Stimulated activated CD8-positive, alpha-beta memory T cell treated with anti-CD3 and anti-CD28 coated beads, Interleukin-15, amount 100 ng/mL, for 24 hours (primary cell): ENCODE results near the gene CBY1.

ENCODE experiments used
- DNase-seq: peaks from one replicate; pipeline ENCODE4 v3.0.0-alpha.2; 2020; ENCODE audit warnings: low read depth

Gene CBY1

GRCh38 chr22:38649841-38650522, 6.5 kb upstream of the CBY1 start:
- no peak for DNase-seq

DNA sequence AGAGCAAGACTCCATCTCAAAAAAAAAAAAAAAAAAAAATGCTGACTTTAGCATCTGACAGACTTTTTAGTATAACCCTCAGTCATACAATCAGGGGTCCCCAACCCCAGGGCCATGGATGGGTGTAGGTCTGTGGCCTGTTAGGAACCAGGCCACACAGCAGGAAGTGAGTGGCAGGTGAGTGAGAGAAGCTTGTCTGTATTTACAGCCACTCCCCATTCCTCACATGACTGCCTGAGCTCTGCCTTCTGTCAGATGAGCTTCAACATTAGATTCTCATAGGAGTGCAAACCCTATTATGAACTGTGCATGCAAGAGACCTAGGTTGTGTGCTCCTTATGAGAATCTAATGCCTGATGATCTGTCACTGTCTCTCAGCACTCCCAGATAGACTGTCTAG, 3.6 kb upstream of the CBY1 start:
- no peak for DNase-seq

GRCh38 chr22:38653741-38654140, 2.7 kb upstream of the CBY1 start:
- no peak for DNase-seq

GRCh38 chr22:38655519-38656255, 751 bp upstream of the CBY1 start:
- DNase-seq: no peak

GRCh38 chr22:38657045-38657909, 839 bp downstream of the CBY1 start:
- DNase-seq: no peak

DNA sequence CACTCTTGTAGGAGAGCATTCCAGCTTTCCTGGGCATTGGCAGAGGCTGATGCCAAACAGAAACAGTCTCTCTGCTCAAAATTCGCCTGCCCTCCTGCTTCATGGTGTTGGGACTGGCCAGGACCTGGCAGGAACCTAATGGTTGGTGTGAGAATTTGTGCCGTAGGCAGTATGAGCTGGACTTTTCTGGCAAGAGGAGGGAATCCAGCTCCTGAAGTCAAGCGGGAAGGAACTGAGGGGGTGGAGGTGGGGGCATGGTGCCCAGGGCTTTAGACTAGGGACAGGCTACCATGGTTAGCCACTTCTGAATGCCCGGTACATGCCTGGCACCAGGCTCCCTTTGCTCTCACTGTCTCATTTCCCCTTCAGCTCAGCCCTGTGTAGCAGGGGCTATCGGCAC, 18.4 kb downstream of the CBY1 start:
- no peak for DNase-seq

- DNase-seq: no peak
Measured at GRCh38 chr22:38675833-38676232, 19.4 kb downstream of the CBY1 start.

DNA sequence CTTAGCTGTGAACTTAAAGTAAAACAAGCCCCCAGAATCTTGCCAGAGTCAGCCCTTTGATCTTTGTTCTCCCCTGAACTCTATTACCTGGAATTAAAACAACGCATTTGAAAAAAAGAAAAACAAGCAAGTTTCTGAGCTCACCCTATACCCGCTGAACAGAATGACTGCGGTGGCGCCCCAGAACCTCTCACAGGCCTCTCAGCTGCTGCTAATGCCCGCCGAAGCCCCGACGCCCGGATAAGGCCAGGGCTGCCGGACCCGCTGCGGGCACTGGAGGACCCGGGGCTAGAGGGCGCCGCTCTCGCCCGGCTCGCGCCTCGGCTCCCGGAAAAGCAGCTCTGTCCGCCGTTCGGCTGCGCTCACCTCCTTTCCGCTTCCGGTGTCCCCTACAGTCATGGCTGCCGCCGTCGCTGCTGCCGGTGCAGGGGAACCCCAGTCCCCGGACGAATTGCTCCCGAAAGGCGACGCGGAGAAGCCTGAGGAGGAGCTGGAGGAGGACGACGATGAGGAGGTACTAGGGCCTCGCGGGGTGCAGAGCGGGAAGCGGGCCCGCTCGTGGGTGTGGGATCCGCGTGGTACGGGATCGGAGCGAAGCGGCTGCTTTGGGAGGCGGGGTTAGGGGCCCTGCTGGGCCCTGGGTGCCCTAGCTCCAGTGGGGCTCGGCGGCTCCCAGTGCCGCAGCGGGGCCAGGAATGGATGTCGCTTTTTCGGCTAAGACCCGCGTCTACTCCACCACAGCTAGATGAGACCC, 25.3 kb downstream of the CBY1 start, which contains the start of gene TOMM22:
TOMM22 (plus strand) TSS at position 376 of the 754 bp plus-strand sequence; CDS start at position 398, 22 bp downstream.
- peak; percentile 72 for DNase-seq

- no peak for DNase-seq
Measured at GRCh38 chr22:38684895-38685294, 28.5 kb downstream of the CBY1 start.

- no peak for DNase-seq
Measured at GRCh38 chr22:38685761-38686160, 29.3 kb downstream of the CBY1 start.

GRCh38 chr22:38689651-38690050, 33.2 kb downstream of the CBY1 start:
- DNase-seq: no peak

DNA sequence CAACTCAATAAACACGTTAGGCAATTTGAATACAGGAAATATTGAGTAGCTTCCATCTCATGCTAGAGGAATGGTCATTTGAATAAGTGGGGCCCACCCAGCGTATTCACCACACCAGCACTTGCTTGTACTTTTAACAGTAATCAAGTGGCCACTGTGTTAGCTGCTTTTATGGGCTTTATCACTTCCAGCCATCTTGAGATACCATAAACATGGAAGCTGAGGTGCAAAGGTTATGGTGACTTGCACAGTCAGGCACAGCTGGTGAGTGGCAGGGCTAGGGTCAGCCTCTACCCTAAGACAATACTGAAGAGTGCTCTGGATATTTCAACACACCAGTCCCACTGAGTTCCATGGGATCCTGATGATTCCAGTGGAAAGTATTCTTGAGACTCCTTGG, 37.6 kb downstream of the CBY1 start:
- no peak for DNase-seq

DNA sequence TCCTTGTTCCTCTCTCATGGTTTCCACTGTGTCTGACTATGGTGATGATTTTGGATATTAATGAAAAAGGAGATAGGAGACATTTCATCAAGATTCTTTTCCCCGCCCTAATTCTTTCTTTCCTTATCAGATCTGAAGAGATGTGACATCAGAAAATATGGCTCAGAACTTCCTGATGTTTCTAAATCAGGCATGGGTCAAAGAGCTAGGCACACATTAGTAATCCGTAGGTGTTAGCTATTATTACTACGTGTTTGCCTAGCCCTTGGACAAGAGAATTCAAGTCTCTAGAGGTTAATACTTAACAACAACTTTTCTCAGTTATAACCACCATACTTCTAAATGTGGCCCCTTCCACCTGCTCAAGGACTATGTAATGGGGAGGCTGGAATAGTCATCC, 38.5 kb downstream of the CBY1 start:
- no peak for DNase-seq

DNA sequence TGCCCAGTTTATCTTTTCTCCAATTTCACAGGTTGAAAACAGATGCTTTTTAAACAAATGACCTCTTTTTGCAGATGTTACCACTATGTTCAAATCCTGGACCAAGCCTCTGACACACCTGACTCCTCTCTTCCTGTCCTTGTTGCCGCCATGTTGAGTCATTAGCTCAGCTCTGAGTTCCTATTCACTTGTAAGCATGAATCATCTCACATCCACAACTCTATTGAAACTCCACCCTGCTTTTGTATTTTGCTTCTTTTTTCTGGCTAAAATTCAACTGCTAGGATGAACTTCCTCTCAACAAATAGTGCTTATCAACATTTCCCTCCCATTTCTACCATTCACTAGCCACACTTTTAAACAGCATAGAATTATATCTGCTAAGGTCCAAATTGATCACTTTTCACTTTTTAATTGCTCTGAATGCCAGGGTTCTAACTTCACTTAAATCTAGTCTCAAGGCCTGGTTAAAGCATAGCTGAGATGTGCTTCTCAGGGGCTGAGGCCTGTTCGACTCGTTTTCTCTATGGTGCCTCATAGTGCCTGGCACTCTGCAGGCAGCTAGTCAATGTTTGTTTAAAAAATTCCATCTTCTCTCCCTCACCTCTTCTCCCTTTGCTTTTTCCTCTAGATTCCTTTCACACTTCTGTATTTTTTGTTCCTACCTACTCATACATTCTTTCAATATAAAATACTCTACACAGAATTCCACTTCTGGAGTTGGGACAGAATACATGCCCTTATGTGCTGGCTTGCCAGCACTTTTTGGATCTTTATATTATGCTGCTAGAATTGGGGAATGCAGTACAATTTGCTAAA, 40.4 kb downstream of the CBY1 start:
- no peak for DNase-seq

- no peak for DNase-seq
Measured at GRCh38 chr22:38697425-38698089, 41.1 kb downstream of the CBY1 start.

DNA sequence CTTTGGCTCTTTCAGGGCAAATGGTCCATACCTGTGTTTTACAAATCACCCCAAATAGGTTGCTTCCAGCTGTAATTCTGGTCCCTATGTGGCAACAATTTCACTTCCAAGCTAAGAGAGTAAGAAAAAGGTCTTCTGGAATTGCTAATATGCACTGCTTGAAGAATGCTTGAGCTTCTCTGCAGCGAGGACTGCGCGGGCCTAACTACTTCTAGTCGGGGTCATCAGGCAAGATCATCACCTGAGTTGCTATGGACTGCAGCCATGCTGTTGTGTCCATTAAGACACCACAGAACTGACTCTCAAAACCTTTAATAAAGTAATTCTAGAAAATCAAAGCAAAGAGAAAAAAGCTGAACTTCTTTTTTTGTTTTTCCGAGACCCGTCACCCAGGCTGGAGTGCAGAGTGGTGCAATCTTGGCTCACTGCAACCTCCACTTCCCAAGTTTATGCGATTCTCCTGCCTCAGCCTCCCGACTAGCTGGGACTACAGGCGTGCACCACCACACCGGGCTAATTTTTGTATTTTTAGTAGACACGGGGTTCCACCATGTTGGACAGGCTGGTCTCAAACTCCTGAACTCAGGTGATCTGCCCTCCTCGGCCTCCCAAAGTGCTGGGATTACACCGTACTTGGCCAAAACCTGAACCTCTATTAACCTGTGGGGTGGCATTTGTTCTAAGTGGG, 42.1 kb downstream of the CBY1 start:
- no peak for DNase-seq

- DNase-seq: no peak
Measured at GRCh38 chr22:38699143-38699542, 42.7 kb downstream of the CBY1 start.

- DNase-seq: no peak
Measured at GRCh38 chr22:38699784-38700183, 43.3 kb downstream of the CBY1 start.

DNA sequence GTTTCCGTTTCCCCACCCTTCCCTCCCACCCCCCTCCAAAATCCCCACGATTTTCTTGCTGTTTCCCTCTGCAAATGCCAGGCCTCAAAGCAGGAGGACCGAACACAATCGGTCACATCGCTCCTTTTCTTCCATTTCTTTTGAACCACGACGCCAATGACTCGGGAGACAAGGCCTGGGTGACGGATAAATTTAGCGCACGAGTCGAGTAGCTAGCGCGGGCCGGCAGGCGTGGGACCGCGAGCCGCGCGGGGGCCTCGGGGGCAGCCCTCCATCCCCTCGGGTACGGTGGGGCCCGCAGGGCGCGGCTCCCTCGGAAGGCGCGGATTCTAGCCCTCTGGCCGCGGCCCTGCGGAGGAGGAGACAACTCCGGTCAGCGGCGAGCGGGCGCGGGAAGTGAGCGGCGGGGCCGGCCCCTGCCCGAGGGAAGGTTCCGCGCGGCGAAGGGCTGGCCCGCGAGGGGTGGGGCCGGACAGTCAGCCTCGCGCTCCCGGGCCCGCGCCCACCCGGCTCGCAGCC, 43.9 kb downstream of the CBY1 start:
- no peak for DNase-seq
